ENCODE data around the gene SEMA4B.

DNA sequence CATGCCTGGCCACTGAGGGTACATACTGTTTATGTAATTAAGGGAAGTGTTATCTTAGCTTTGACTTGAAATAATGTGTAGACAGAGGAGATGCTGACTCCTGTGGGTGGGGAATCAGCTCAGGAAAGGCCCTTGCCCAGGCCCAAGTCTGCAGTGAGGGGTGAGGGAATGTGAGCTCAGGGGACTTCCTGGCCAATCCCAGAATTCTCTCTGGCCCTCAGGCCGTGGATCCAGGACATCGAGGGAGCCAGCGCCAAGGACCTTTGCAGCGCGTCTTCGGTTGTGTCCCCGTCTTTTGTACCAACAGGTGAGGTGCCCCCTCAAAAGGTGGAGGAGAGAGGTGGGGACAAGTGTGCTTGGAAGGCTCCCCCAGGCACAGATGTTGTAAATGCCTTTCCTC, 26.2 kb downstream of the SEMA4B start:
- no peak for TF ChIP-seq NFYB (CRISPR knock-in tag; conservative IDR thresholded peaks at IDR 0.05; ENCODE audit: low read depth)
- TF ChIP-seq, protein P1, sequence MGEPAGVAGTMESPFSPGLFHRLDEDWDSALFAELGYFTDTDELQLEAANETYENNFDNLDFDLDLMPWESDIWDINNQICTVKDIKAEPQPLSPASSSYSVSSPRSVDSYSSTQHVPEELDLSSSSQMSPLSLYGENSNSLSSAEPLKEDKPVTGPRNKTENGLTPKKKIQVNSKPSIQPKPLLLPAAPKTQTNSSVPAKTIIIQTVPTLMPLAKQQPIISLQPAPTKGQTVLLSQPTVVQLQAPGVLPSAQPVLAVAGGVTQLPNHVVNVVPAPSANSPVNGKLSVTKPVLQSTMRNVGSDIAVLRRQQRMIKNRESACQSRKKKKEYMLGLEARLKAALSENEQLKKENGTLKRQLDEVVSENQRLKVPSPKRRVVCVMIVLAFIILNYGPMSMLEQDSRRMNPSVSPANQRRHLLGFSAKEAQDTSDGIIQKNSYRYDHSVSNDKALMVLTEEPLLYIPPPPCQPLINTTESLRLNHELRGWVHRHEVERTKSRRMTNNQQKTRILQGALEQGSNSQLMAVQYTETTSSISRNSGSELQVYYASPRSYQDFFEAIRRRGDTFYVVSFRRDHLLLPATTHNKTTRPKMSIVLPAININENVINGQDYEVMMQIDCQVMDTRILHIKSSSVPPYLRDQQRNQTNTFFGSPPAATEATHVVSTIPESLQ (CRISPR knock-in tag; IDR thresholded peaks at IDR 0.05) = no peak

All from WTC11 (cell line).